Endothelial cell of hepatic sinusoid (primary cell): Measurements from ENCODE around the gene MRPS9.

Experiments used
- in situ Hi-C: cut with HindIII; loops from 2 replicates; pipeline ENCODE4 v1.10.0; 2017; ENCODE audit warnings: low sequenced_read_pairs

Gene MRPS9

DNA sequence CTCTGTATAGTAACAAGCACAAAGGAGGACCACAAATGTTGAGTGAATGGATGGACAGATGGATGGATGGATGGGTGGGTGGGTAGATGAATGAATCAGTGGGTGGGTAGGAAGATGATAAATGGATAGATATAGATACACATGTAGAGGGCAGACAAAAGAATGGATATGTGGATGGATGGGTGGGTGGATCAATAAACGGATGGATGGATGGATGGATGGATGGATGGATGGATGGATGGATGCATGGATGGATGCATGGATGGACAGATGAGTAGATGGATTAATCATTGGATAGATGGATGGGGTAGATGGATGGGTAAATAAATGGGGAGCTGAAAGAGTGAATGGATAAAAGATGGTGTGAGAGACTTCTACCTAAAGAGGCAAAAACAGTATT lies 111.4 kb downstream of the MRPS9 start:
- in situ Hi-C loops = no loop called here
